GM12878 (cell line): ENCODE data around the gene LGALS9B.
"Not testable (repeated sequence)": the region's sequence is repeated elsewhere in the genome, so short reads cannot be mapped to it uniquely, and the experiment has no call there.

Experiments
- CEBPB ChIP-seq, 2 experiments: fragments of 150-350 bp in 1 of 2; IDR thresholded peaks; 2 replicates each; pipeline ENCODE4 v1.6.1; 2012 to 2014; ENCODE audit warnings: low read depth in 2 of 2, low read length in 2 of 2, borderline replicate concordance in 1 of 2, inconsistent platforms in 1 of 2
- CTCF ChIP-seq, 3 experiments: IDR thresholded peaks in 2 of 3; conservative IDR thresholded peaks in 1 of 3; 2 replicates each; pipeline ENCODE4 v1.5.1; 2011; ENCODE audit warnings: low read depth in 3 of 3, low read length in 3 of 3, mild to moderate bottlenecking in 3 of 3, control low read depth in 2 of 3, moderate library complexity in 2 of 3, inconsistent platforms in 1 of 3, mixed read lengths in 1 of 3; ENCODE audit not compliant: control insufficient read depth in 2 of 3, insufficient read depth in 1 of 3; ENCODE audit errors: extremely low read depth in 1 of 3
- EED ChIP-seq: sonication (generic); IDR thresholded peaks from 2 replicates; pipeline ENCODE4 v1.6.1; 2016; ENCODE audit warnings: antibody characterized with exemption, low read depth
- MYB ChIP-seq: fragments of 150-350 bp; IDR thresholded peaks from 2 replicates; pipeline ENCODE4 v1.6.1; 2014; ENCODE audit warnings: mild to moderate bottlenecking, low read depth, low read length, borderline replicate concordance
- TAF1 ChIP-seq: IDR thresholded peaks from 2 replicates; pipeline ENCODE4 v1.6.1; 2011; ENCODE audit warnings: mild to moderate bottlenecking, low read depth, low read length, borderline replicate concordance
- TBL1XR1 ChIP-seq: IDR thresholded peaks from 2 replicates; pipeline ENCODE4 v1.6.1; 2012; ENCODE audit warnings: low read depth, low read length, improper control_type of control experiment
- YY1 ChIP-seq: IDR thresholded peaks from 2 replicates; pipeline ENCODE4 v1.6.1; 2011; ENCODE audit warnings: low read depth, mild to moderate bottlenecking, low read length
- TF ChIP-seq, protein P1 (sequence below): IDR thresholded peaks from 2 replicates; pipeline ENCODE4 v1.6.1; 2011; ENCODE audit warnings: borderline replicate concordance, low read depth, mild to moderate bottlenecking, moderate library complexity, mixed read lengths, low read length; ENCODE audit not compliant: insufficient read depth; ENCODE audit errors: extremely low read length
- TF ChIP-seq, protein P2 (sequence below): IDR thresholded peaks from 2 replicates; pipeline ENCODE4 v1.6.1; 2012; ENCODE audit warnings: low read depth, low read length, improper control_type of control experiment
- TF ChIP-seq, protein P3 (sequence below): IDR thresholded peaks from 2 replicates; pipeline ENCODE4 v1.6.1; 2012; ENCODE audit warnings: low read depth, low read length, improper control_type of control experiment
- TF ChIP-seq, protein P4 (sequence below): IDR thresholded peaks from 2 replicates; pipeline ENCODE4 v1.6.1; 2011; ENCODE audit warnings: mild to moderate bottlenecking, low read depth, low read length, moderate library complexity; ENCODE audit not compliant: insufficient replicate concordance

DNA sequence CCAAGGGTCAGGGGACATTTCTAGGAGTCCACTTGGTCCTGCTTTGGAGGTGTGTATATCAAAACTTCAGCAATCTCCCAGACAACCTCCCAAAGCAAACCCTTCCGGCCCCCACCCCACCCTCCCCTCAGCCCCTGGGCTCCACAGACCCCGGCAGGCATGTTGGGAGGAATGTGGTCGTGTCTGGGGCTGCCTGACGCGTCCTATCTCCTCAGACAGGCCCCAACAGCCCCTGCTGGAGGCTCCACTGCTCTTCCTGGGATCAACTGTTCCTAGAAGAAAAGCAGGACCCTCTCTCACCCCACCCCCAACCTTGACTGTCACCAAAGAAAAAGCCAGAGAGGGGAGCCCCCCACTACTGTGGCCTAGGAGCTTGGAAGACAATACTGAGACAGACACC is 28.1 kb upstream of the LGALS9B start:
- TF ChIP-seq, protein P1, sequence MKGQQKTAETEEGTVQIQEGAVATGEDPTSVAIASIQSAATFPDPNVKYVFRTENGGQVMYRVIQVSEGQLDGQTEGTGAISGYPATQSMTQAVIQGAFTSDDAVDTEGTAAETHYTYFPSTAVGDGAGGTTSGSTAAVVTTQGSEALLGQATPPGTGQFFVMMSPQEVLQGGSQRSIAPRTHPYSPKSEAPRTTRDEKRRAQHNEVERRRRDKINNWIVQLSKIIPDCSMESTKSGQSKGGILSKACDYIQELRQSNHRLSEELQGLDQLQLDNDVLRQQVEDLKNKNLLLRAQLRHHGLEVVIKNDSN = not testable (repeated sequence)
- TF ChIP-seq CTCF (IDR thresholded peaks at IDR 0.05 in 2 of 3, conservative IDR thresholded peaks at IDR 0.05 in 1 of 3; ENCODE audit: control insufficient read depth in 2 of 3, extremely low read depth in 1 of 3, insufficient read depth in 1 of 3, low read depth in 3 of 3, low read length in 3 of 3); YY1; TAF1; TBL1XR1; EED; CEBPB (IDR thresholded peaks at IDR 0.05; ENCODE audit: borderline replicate concordance in 1 of 2, low read depth in 2 of 2, low read length in 2 of 2); MYB: not testable (repeated sequence)
- TF ChIP-seq, protein P2, sequence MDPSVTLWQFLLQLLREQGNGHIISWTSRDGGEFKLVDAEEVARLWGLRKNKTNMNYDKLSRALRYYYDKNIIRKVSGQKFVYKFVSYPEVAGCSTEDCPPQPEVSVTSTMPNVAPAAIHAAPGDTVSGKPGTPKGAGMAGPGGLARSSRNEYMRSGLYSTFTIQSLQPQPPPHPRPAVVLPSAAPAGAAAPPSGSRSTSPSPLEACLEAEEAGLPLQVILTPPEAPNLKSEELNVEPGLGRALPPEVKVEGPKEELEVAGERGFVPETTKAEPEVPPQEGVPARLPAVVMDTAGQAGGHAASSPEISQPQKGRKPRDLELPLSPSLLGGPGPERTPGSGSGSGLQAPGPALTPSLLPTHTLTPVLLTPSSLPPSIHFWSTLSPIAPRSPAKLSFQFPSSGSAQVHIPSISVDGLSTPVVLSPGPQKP = not testable (repeated sequence)
- TF ChIP-seq, protein P3, sequence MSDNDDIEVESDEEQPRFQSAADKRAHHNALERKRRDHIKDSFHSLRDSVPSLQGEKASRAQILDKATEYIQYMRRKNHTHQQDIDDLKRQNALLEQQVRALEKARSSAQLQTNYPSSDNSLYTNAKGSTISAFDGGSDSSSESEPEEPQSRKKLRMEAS = not testable (repeated sequence)
- TF ChIP-seq, protein P4, sequence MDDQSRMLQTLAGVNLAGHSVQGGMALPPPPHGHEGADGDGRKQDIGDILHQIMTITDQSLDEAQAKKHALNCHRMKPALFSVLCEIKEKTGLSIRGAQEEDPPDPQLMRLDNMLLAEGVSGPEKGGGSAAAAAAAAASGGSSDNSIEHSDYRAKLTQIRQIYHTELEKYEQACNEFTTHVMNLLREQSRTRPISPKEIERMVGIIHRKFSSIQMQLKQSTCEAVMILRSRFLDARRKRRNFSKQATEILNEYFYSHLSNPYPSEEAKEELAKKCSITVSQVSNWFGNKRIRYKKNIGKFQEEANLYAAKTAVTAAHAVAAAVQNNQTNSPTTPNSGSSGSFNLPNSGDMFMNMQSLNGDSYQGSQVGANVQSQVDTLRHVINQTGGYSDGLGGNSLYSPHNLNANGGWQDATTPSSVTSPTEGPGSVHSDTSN = not testable (repeated sequence)
